NCI-H1092 (cell line): ENCODE measurements around the gene CSF1R.

Experiments used
- DNase-seq: peaks from one replicate; lab custom pipeline; 2025; lab: John Stamatoyannopoulos, UW

Gene CSF1R

GRCh38 chr5:150022681-150023080, 63.7 kb downstream of the CSF1R start:
- DNase-seq = no peak

DNA sequence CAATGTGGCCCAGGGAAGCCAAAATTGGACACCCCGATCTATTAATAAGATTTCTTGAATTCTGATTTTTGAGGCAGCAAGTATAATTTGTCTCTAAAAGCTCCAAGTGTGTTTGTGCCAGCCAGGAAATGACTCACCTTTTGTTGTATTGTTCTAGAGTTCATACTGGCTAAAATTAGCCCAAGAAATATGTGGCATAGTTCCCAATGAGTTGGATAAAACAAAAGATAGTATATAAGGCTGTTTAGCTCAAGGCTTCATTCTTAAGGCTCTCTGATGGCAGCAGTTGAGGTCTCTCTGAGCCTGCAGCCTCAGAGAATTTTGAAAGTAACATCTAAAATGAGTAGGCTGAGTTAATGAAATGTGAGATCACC, 64.2 kb downstream of the CSF1R start:
- no peak for DNase-seq

- no peak for DNase-seq
These were observed 64.7 kb downstream of the CSF1R start for GRCh38 chr5:150021491-150022157.

DNA sequence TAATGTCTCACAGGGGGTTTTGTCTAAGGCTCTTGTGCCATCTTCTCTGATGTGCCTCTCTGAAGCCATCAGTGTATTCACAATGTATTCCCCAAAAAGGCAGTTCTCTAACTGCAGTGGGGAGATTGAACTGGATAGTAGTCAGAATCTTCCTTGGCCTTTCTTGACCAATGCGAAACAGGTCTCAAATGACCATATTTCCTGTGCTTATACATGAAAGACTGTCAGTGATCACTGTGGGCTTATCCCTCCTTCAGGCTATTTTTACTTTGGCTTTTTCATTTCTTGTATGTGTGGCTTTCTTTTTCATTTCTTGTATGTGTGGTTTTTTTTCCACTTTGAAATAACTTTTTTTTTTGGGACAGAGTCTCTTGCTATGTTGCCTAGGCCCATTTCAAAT, 66.1 kb downstream of the CSF1R start:
- DNase-seq = no peak

- no peak for DNase-seq
These were observed 68.9 kb downstream of the CSF1R start for GRCh38 chr5:150017226-150018005.

GRCh38 chr5:150016537-150016936, 69.8 kb downstream of the CSF1R start:
- DNase-seq = no peak

GRCh38 chr5:150015415-150015814, 70.9 kb downstream of the CSF1R start:
- no peak for DNase-seq

GRCh38 chr5:150014456-150014855, 71.9 kb downstream of the CSF1R start:
- DNase-seq = no peak

- no peak for DNase-seq
These were observed 72.4 kb downstream of the CSF1R start for GRCh38 chr5:150013931-150014330.

- no peak for DNase-seq
These were observed 76.5 kb downstream of the CSF1R start for GRCh38 chr5:150009671-150010387.

DNA sequence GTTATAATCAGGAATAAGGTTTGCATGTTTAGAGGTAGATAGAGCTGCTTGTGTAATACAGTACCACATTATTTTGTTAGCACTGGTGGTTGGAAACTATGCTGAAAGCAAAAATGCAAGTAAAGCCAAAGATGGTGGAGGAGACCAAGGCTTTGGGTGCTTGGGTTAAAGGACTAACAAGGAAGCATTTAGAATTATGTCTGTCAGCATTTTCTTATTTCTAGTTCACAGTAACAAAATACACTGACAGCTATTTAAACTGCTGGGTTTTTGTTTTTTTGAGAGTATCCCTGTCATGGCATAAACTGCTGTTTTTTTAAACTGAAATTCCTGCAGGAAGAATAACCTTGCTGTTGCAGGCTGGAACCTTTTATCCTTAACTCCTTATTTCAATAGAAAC, 79.3 kb downstream of the CSF1R start:
- no peak for DNase-seq

- DNase-seq = no peak
These were observed 80.0 kb downstream of the CSF1R start for GRCh38 chr5:150006318-150006717.
